SK-N-SH treated with all-trans-retinoic acid at 6 μM for 48 hours (cell line): Measurements from ENCODE around the gene ACOXL.

ENCODE experiments used
- ATAC-seq: fragments of 200-7000 bp; cut with Tn5 transposase; 3 replicates; pipeline ENCODE4 v1.9.1; 2020; ENCODE audit warnings: mild to moderate bottlenecking, moderate library complexity
- ARNTL ChIP-seq: fragments of 450-650 bp; formaldehyde crosslinking; IDR thresholded peaks from 2 replicates; pipeline ENCODE4 v1.5.0; 2020; ENCODE audit warnings: low read depth, mild to moderate bottlenecking, moderate library complexity, borderline replicate concordance
- CSDC2 ChIP-seq: fragments of 250-450 bp; sonication (Bioruptor Pico); IDR thresholded peaks from 2 replicates; pipeline ENCODE4 v1.5.0; 2020; ENCODE audit warnings: mild to moderate bottlenecking, moderate library complexity
- CSRNP3 ChIP-seq: fragments of 250-450 bp; sonication (Bioruptor Pico); IDR thresholded peaks from 2 replicates; pipeline ENCODE4 v1.5.1; 2021; ENCODE audit warnings: mild to moderate bottlenecking, moderate library complexity
- ESRRG ChIP-seq: fragments of 250-450 bp; sonication (Bioruptor Pico); IDR thresholded peaks from 2 replicates; pipeline ENCODE4 v1.6.1; 2021; ENCODE audit warnings: mild to moderate bottlenecking
- ISL1 ChIP-seq: fragments of 250-450 bp; sonication (Bioruptor Pico); IDR thresholded peaks from 2 replicates; pipeline ENCODE4 v2.1.2; 2022; ENCODE audit warnings: mild to moderate bottlenecking, moderate library complexity
- PATZ1 ChIP-seq: fragments of 250-450 bp; sonication (Bioruptor Pico); IDR thresholded peaks from 2 replicates; pipeline ENCODE4 v1.8.0; 2020; ENCODE audit warnings: mild to moderate bottlenecking, moderate library complexity, borderline replicate concordance
- POU6F1 ChIP-seq: fragments of 250-450 bp; sonication (Bioruptor Pico); IDR thresholded peaks from 2 replicates; pipeline ENCODE4 v1.8.0; 2021; ENCODE audit warnings: low read depth, mild to moderate bottlenecking, moderate library complexity, borderline replicate concordance
- PPARA ChIP-seq: fragments of 250-450 bp; sonication (Bioruptor Pico); IDR thresholded peaks from 2 replicates; pipeline ENCODE4 v1.5.0; 2020; ENCODE audit warnings: mild to moderate bottlenecking, borderline replicate concordance
- RARB ChIP-seq: fragments of 250-450 bp; sonication (Bioruptor Pico); IDR thresholded peaks from 2 replicates; pipeline ENCODE4 v1.8.0; 2021; ENCODE audit warnings: mild to moderate bottlenecking, moderate library complexity
- SNAI2 ChIP-seq: fragments of 250-450 bp; sonication (Bioruptor Pico); IDR thresholded peaks from 2 replicates; pipeline ENCODE4 v1.5.0; 2020; ENCODE audit warnings: mild to moderate bottlenecking, moderate library complexity
- TCF4 ChIP-seq: fragments of 250-450 bp; sonication (Bioruptor Pico); IDR thresholded peaks from 2 replicates; pipeline ENCODE4 v1.8.0; 2021; ENCODE audit warnings: mild to moderate bottlenecking, moderate library complexity, borderline replicate concordance
- TOX ChIP-seq: fragments of 250-450 bp; sonication (Bioruptor Pico); IDR thresholded peaks from 2 replicates; pipeline ENCODE4 v1.8.0; 2021; ENCODE audit warnings: mild to moderate bottlenecking, moderate library complexity, borderline replicate concordance
- TSHZ2 ChIP-seq: fragments of 250-450 bp; sonication (Bioruptor Pico); IDR thresholded peaks from 2 replicates; pipeline ENCODE4 v1.5.0; 2020; ENCODE audit warnings: mild to moderate bottlenecking, moderate library complexity
- ZC3H10 ChIP-seq: fragments of 250-450 bp; sonication (Bioruptor Pico); IDR thresholded peaks from 2 replicates; pipeline ENCODE4 v1.5.1; 2021; ENCODE audit warnings: mild to moderate bottlenecking, moderate library complexity
- ZFP3 ChIP-seq: fragments of 250-450 bp; sonication (Bioruptor Pico); IDR thresholded peaks from 2 replicates; pipeline ENCODE4 v1.5.0; 2020; ENCODE audit warnings: mild to moderate bottlenecking, moderate library complexity
- ZFP30 ChIP-seq: fragments of 450-650 bp; formaldehyde crosslinking; IDR thresholded peaks from 2 replicates; pipeline ENCODE4 v1.5.0; 2022; ENCODE audit warnings: mild to moderate bottlenecking, moderate library complexity
- ZNF70 ChIP-seq: fragments of 450-650 bp; formaldehyde crosslinking; IDR thresholded peaks from 2 replicates; pipeline ENCODE4 v1.5.0; 2020; ENCODE audit warnings: mild to moderate bottlenecking, moderate library complexity
- ZNF8 ChIP-seq: fragments of 450-650 bp; formaldehyde crosslinking; IDR thresholded peaks from 2 replicates; pipeline ENCODE4 v1.5.0; 2020; ENCODE audit warnings: mild to moderate bottlenecking, moderate library complexity

The ACOXL gene

GRCh38 chr2:110863726-110864125, 131.4 kb downstream of the ACOXL start:
- ATAC-seq: no peak
- no peak for TF ChIP-seq PPARA (CRISPR knock-in tag)
- no peak for TF ChIP-seq ZFP30
- TF ChIP-seq ARNTL (CRISPR knock-in tag): no peak
- TF ChIP-seq CSRNP3 (CRISPR knock-in tag): no peak
- TF ChIP-seq TCF4 (CRISPR knock-in tag): no peak
- no peak for TF ChIP-seq POU6F1
- no peak for TF ChIP-seq SNAI2 (CRISPR knock-in tag)
- TF ChIP-seq PATZ1 (CRISPR knock-in tag): no peak
- no peak for TF ChIP-seq TOX (CRISPR knock-in tag)
- TF ChIP-seq ZNF8 (CRISPR knock-in tag): no peak
- no peak for TF ChIP-seq ISL1
- TF ChIP-seq, all 23 proteins: peak for 0

GRCh38 chr2:110864176-110864575, 131.8 kb downstream of the ACOXL start:
- no peak for TF ChIP-seq POU6F1
- TF ChIP-seq ZNF70 (CRISPR knock-in tag): no peak
- no peak for TF ChIP-seq TSHZ2
- no peak for TF ChIP-seq PPARA (CRISPR knock-in tag)
- no peak for TF ChIP-seq ZC3H10 (CRISPR knock-in tag)
- TF ChIP-seq PATZ1 (CRISPR knock-in tag): no peak
- TF ChIP-seq RARB (CRISPR knock-in tag): no peak
- no peak for TF ChIP-seq CSDC2 (CRISPR knock-in tag)
- no peak for ATAC-seq

- TF ChIP-seq ZFP30: no peak
- TF ChIP-seq ZC3H10 (CRISPR knock-in tag): no peak
- TF ChIP-seq TOX (CRISPR knock-in tag): no peak
- no peak for TF ChIP-seq ESRRG (CRISPR knock-in tag)
- no peak for TF ChIP-seq ZFP3
- no peak for TF ChIP-seq ISL1
- TF ChIP-seq RARB (CRISPR knock-in tag): no peak
- TF ChIP-seq ARNTL (CRISPR knock-in tag): no peak
- TF ChIP-seq ZNF8 (CRISPR knock-in tag): no peak
- no peak for TF ChIP-seq TSHZ2
- ATAC-seq: no peak
Measured at GRCh38 chr2:110864731-110865130, 132.4 kb downstream of the ACOXL start.
